Gastrocnemius medialis (tissue), 4 donors: Measurements from ENCODE around the gene SLC12A3.

Experiments used
- CTCF ChIP-seq, 5 experiments: fragments of 450-650 bp in 3 of 5; fragments of 200-600 bp in 2 of 5; sonication (generic) in 2 of 5; IDR thresholded peaks in 4 of 5; conservative IDR thresholded peaks in 1 of 5; 1 replicate in 4 of 5; 2 replicates in 1 of 5; pipeline ENCODE4 v1.5.1; 2016 to 2019; ENCODE audit warnings: antibody characterized with exemption in 5 of 5, mild to moderate bottlenecking in 3 of 5, moderate library complexity in 3 of 5
- POLR2A ChIP-seq, 2 donors: fragments of 450-650 bp; IDR thresholded peaks; one replicate each; pipeline ENCODE4 v1.6.1; 2017; ENCODE audit warnings: antibody characterized with exemption in 2 of 2, mild to moderate bottlenecking in 2 of 2, moderate library complexity in 2 of 2

GRCh38 chr16:56858374-56858773 is 6.6 kb upstream of the SLC12A3 start:
- TF ChIP-seq CTCF (IDR thresholded peaks at IDR 0.05 in 4 of 5, conservative IDR thresholded peaks at IDR 0.05 in 1 of 5) (no peak), POLR2A (IDR thresholded peaks at IDR 0.05) (no peak)
